ENCODE data around the gene MED27. TPM values are rescaled to one million over a fixed set of nuclear protein-coding genes. Genes with fewer than 3 reads are reported as not detected.
"Not testable (repeated sequence)": the region's sequence is repeated elsewhere in the genome, so short reads cannot be mapped to it uniquely, and the experiment has no call there.

Gene MED27
- total RNA-seq, 2 donors from 2014 or later = 35.4 to 41.9 TPM

- no peak overlapping the region for H3K27ac Mint-ChIP-seq
- peaks cover 0 to 3% of the 10 kb centered on the region in 2 donors for H3K4me1 Mint-ChIP-seq (ENCODE audit: low read depth in 2 of 2)
- H3K36me3 Mint-ChIP-seq = no peaks in the 10 kb centered on the region
- ATAC-seq (no peak), DNase-seq (ENCODE audit: low spot score) (no peak)
- H3K4me3 Mint-ChIP-seq = no peak overlapping the region
- H3K9me3 Mint-ChIP-seq = no peaks in the 10 kb centered on the region
- no peaks in the 10 kb centered on the region for H3K27me3 Mint-ChIP-seq
Measured at GRCh38 chr9:131936929-131937328, 142.7 kb downstream of the MED27 start.

GRCh38 chr9:131934673-131935072 is 145.0 kb downstream of the MED27 start:
- no peak overlapping the region for H3K4me3 Mint-ChIP-seq
- DNase-seq (ENCODE audit: low spot score) (no peak), ATAC-seq (no peak)
- no peaks in the 10 kb centered on the region for H3K27me3 Mint-ChIP-seq
- peaks cover 5 to 15% of the 10 kb centered on the region in 2 donors for H3K4me1 Mint-ChIP-seq (ENCODE audit: low read depth in 2 of 2)
- H3K27ac Mint-ChIP-seq = no peak overlapping the region
- H3K36me3 Mint-ChIP-seq = no peaks in the 10 kb centered on the region
- no peaks in the 10 kb centered on the region for H3K9me3 Mint-ChIP-seq

- Mint-ChIP-seq H3K9me3 (no peaks in the 10 kb centered on the region), H3K36me3 (peaks cover 7% of the 10 kb centered on the region), H3K27me3 (no peaks in the 10 kb centered on the region), H3K4me1 (ENCODE audit: low read depth in 2 of 2) (peaks cover 16 to 19% of the 10 kb centered on the region in 2 donors), H3K4me3 (no peak overlapping the region), H3K27ac (no peak overlapping the region)
- ATAC-seq (no peak), DNase-seq (ENCODE audit: low spot score) (no peak)
Measured at GRCh38 chr9:131927091-131927490, 152.6 kb downstream of the MED27 start.

DNA sequence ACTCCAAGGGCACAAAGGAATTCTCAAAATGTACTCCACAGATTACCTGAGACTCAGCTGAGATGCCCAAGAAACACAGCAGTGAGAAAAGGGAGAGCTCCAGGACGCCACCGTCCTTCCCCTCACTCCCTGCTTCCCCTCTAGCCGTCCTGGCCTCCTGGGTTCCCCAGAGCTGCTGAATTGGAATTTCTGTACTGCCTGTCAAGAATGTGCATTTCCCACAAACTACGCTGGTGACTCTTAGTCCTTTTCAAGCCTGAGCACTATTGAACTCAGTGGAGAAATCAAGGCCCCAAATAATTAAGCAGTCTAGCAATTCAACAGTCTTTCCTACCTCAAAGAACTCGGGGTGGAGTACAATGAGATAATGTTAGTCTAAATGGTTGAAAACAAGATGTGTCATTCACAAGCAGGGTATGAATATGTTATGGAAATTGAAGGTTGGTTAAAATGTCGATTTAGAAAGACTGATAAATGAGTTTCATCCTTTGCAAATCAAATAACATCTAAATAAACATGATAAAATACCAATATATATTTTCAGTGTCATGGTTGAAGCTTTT is 153.2 kb downstream of the MED27 start:
- DNase-seq (ENCODE audit: low spot score) (no peak), ATAC-seq (no peak)
- no peak overlapping the region for H3K4me3 Mint-ChIP-seq
- no peaks in the 10 kb centered on the region for H3K9me3 Mint-ChIP-seq
- no peaks in the 10 kb centered on the region for H3K27me3 Mint-ChIP-seq
- H3K27ac Mint-ChIP-seq = no peak overlapping the region
- peaks cover 7% of the 10 kb centered on the region for H3K36me3 Mint-ChIP-seq
- H3K4me1 Mint-ChIP-seq (ENCODE audit: low read depth in 2 of 2) = peaks cover 15 to 16% of the 10 kb centered on the region in 2 donors

DNA sequence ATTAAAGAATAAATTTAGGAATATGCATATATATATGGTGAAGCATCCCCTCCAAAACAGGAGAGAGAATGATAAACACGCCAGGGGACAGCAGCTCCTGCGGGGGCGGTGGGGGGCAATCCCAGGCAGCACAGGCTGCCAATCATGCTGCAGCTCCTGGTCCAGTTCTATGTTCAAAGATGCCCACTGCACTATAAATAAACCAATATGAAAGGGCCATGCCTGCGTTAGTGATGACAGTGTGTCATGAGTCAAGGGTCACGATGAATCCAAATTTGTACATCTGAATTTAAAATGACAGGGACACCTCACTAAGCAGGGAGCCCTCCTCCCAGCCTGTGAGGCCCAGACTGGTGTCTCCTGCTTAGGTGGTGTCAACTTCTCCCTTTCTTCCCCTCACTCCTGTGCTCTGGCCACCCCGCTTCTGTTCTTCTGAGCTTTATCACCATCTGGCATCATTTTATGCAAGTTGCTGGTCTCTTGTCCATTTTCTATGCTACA is 153.9 kb downstream of the MED27 start:
- Mint-ChIP-seq H3K27ac (no peak overlapping the region), H3K4me3 (no peak overlapping the region), H3K27me3 (no peaks in the 10 kb centered on the region), H3K9me3 (no peaks in the 10 kb centered on the region), H3K36me3 (peaks cover 7% of the 10 kb centered on the region), H3K4me1 (ENCODE audit: low read depth in 2 of 2) (peaks cover 12 to 17% of the 10 kb centered on the region in 2 donors)
- ATAC-seq (peak in 1 of 2 donors; percentile 44), DNase-seq (ENCODE audit: low spot score) (no peak)

DNA sequence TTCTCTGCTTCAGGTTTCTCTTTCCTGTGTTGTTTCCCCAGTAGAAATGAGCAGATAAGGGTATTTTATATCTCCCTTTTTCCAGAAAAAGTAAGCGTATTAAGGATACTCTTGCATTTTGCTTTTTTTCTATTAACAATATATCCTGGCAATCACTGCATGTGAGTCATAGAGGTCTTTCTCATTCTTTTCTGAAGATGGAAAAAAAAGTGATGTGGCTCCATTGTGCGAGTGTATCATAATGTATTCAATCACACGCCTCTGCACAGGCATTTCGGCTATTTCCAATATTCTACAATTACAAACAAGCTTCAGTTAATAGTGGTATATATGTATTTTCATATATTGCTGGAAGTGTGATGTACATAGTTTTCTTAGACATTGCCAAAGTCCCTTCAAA is 155.9 kb downstream of the MED27 start:
- ATAC-seq = no peak
- peaks cover 7% of the 10 kb centered on the region for H3K36me3 Mint-ChIP-seq
- no peak for DNase-seq (ENCODE audit: low spot score)
- H3K27me3 Mint-ChIP-seq = no peaks in the 10 kb centered on the region
- peak overlapping the region in 1 of 2 donors; percentile 16 for H3K27ac Mint-ChIP-seq
- H3K4me3 Mint-ChIP-seq = no peak overlapping the region
- peaks cover 12 to 20% of the 10 kb centered on the region in 2 donors for H3K4me1 Mint-ChIP-seq (ENCODE audit: low read depth in 2 of 2)
- H3K9me3 Mint-ChIP-seq = no peaks in the 10 kb centered on the region

GRCh38 chr9:131923132-131923671 is 156.5 kb downstream of the MED27 start:
- ATAC-seq (no peak), DNase-seq (ENCODE audit: low spot score) (no peak)
- Mint-ChIP-seq H3K9me3 (no peaks in the 10 kb centered on the region), H3K36me3 (peaks cover 7% of the 10 kb centered on the region), H3K4me3 (no peak overlapping the region), H3K4me1 (ENCODE audit: low read depth in 2 of 2) (peaks cover 12 to 20% of the 10 kb centered on the region in 2 donors), H3K27me3 (no peaks in the 10 kb centered on the region), H3K27ac (peak overlapping the region in 1 of 2 donors; percentile 16)

GRCh38 chr9:131921635-131922034 is 158.0 kb downstream of the MED27 start:
- H3K9me3 Mint-ChIP-seq; H3K27ac Mint-ChIP-seq; ATAC-seq; DNase-seq (ENCODE audit: low spot score); H3K36me3 Mint-ChIP-seq; H3K27me3 Mint-ChIP-seq; H3K4me3 Mint-ChIP-seq: not testable (repeated sequence)
- peaks cover 17 to 20% of the 10 kb centered on the region in 2 donors for H3K4me1 Mint-ChIP-seq (ENCODE audit: low read depth in 2 of 2)

DNA sequence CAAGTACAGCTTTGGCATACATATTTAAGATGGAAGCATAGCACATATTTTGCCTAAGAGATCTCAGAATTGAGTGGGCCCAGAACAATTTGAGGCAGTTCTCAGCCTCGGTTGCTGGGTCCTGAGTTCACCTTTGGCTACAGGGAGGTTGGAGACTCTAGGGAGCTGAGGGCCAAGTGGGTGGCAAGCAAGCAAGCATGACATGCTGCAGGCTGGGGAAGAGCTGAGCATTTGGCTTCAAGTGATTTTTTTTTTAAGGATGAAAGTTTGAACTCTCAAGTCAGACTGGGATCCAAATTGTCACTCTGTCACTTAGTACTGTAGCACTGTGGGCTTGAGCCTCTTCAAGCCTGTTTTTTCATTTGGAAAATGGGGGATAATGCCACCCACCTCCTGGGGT is 160.5 kb downstream of the MED27 start:
- no peak overlapping the region for H3K4me3 Mint-ChIP-seq
- peaks cover 23 to 29% of the 10 kb centered on the region in 2 donors for H3K4me1 Mint-ChIP-seq (ENCODE audit: low read depth in 2 of 2)
- ATAC-seq = no peak
- peaks cover 7% of the 10 kb centered on the region for H3K36me3 Mint-ChIP-seq
- H3K9me3 Mint-ChIP-seq = no peaks in the 10 kb centered on the region
- no peaks in the 10 kb centered on the region for H3K27me3 Mint-ChIP-seq
- DNase-seq (ENCODE audit: low spot score) = no peak
- H3K27ac Mint-ChIP-seq = no peak overlapping the region

DNA sequence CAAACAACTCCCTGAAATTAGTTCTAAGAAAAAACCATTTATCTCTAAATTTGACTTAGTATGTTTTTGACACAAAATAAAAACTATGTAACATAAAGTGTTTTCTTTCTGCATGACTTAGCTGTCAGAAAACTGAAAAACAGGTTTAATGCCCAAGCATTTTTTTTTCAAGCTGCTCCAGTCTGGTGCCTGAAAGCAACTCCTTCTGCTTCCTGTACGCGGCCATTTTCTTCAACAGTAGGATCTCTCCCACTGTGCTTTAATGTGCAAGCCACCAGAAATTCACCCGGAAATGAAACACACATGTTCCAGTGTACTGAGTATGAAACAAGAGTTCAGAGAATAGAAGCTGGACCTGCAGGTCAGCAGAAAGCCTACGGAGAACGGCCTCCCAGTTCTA is 161.2 kb downstream of the MED27 start:
- ATAC-seq = no peak
- Mint-ChIP-seq H3K27ac (no peak overlapping the region), H3K36me3 (peaks cover 7% of the 10 kb centered on the region), H3K4me1 (ENCODE audit: low read depth in 2 of 2) (peaks cover 22 to 25% of the 10 kb centered on the region in 2 donors), H3K9me3 (no peaks in the 10 kb centered on the region), H3K27me3 (no peaks in the 10 kb centered on the region), H3K4me3 (no peak overlapping the region)
- DNase-seq (ENCODE audit: low spot score) = no peak

DNA sequence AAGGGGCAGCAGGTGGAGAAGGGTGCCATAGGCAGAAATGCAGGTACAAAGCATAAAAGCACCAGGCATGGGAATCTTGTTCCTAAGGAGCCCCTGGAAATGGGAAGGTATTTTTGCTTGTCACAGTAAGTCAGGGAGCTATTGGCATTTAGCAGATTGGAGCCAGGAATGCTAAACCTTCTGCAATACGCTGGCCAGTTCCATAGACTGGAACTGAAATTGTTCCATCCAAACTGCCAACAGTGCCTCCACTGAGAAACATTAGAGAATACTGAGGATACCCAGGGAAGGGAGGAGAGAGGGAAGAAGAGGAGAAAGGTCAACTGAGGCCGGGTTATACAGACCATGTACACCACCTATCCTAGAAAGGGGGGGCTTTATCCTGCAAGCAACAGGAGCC is 162.7 kb downstream of the MED27 start:
- DNase-seq (ENCODE audit: low spot score) = no peak
- Mint-ChIP-seq H3K4me3 (no peak overlapping the region), H3K27me3 (no peaks in the 10 kb centered on the region), H3K36me3 (no peaks in the 10 kb centered on the region), H3K4me1 (ENCODE audit: low read depth in 2 of 2) (peaks cover 19 to 23% of the 10 kb centered on the region in 2 donors), H3K27ac (no peak overlapping the region), H3K9me3 (no peaks in the 10 kb centered on the region)
- no peak for ATAC-seq

GRCh38 chr9:131915181-131915580 is 164.5 kb downstream of the MED27 start:
- no peak overlapping the region for H3K27ac Mint-ChIP-seq
- DNase-seq (ENCODE audit: low spot score) = no peak
- no peak overlapping the region for H3K4me3 Mint-ChIP-seq
- no peak for ATAC-seq
- peaks cover 12 to 19% of the 10 kb centered on the region in 2 donors for H3K4me1 Mint-ChIP-seq (ENCODE audit: low read depth in 2 of 2)
- H3K9me3 Mint-ChIP-seq = no peaks in the 10 kb centered on the region
- H3K36me3 Mint-ChIP-seq = no peaks in the 10 kb centered on the region
- H3K27me3 Mint-ChIP-seq = no peaks in the 10 kb centered on the region

DNA sequence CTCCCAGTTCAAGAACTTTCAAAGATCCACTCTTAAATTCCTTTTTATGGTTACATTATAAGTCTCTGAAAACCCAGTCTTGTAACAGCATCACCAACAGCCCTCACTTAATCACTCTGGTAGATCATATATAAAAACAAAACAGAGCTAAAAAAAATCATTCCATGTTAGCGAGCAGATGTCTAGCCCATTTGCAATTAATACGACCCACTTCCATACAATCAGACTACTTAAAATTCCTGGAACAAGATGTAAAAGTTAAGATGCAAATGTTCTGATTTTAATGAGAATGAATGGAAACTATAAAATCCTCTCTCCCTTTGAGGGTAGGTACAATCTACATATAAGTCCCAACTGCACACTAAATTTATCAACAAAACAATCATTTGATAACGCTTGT is 167.0 kb downstream of the MED27 start:
- Mint-ChIP-seq H3K27me3 (no peaks in the 10 kb centered on the region), H3K27ac (no peak overlapping the region), H3K9me3 (no peaks in the 10 kb centered on the region), H3K4me3 (no peak overlapping the region), H3K4me1 (ENCODE audit: low read depth in 2 of 2) (peaks cover 9 to 18% of the 10 kb centered on the region in 2 donors), H3K36me3 (no peaks in the 10 kb centered on the region)
- DNase-seq (ENCODE audit: low spot score) (no peak), ATAC-seq (no peak)

DNA sequence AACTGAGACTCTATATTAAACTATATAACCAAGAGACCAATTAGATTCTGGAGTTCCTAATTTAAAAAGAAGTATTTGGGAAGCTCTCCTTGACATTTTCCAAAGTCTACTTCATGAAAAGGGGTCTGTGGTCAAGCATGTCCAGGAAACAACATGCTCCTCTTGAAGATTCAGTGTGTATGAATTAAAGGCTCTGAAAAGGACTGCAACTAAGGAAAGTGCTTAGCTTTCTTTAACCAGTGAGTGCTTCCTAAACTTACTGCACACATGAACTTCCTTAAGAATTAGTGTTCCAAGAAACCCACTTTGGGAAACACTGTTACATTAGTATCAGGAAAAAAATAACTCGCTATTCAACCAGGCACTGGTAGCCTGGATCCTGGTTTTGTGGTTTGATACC is 167.6 kb downstream of the MED27 start:
- ATAC-seq = no peak
- Mint-ChIP-seq H3K27ac (no peak overlapping the region), H3K36me3 (no peaks in the 10 kb centered on the region), H3K4me1 (ENCODE audit: low read depth in 2 of 2) (peaks cover 9 to 14% of the 10 kb centered on the region in 2 donors), H3K27me3 (no peaks in the 10 kb centered on the region), H3K4me3 (no peak overlapping the region), H3K9me3 (no peaks in the 10 kb centered on the region)
- no peak for DNase-seq (ENCODE audit: low spot score)

- no peak overlapping the region for H3K4me3 Mint-ChIP-seq
- no peaks in the 10 kb centered on the region for H3K9me3 Mint-ChIP-seq
- ATAC-seq = no peak
- H3K4me1 Mint-ChIP-seq (ENCODE audit: low read depth in 2 of 2) = peaks cover 9 to 12% of the 10 kb centered on the region in 2 donors
- no peak overlapping the region for H3K27ac Mint-ChIP-seq
- DNase-seq (ENCODE audit: low spot score) = no peak
- no peaks in the 10 kb centered on the region for H3K36me3 Mint-ChIP-seq
- H3K27me3 Mint-ChIP-seq = no peaks in the 10 kb centered on the region
Measured at GRCh38 chr9:131910572-131910971, 169.1 kb downstream of the MED27 start.

Measured in natural killer cell treated with Interleukin-12 subunit alpha and Interleukin-12 subunit beta and Interleukin-15 and Interleukin-18, amount 100 ng/mL, for 72 hours (primary cell).